GM20431 (cell line): Measurements from ENCODE around the gene RSF1.
"Not testable (repeated sequence)": the region's sequence is repeated elsewhere in the genome, so short reads cannot be mapped to it uniquely, and the experiment has no call there.

ENCODE experiments used
- in situ Hi-C: fragments of 300-500 bp; cut with MseI, MboI; formaldehyde crosslinking; loops from one replicate; pipeline ENCODE4 v1.15.0; 2020; ENCODE audit warnings: low sequenced_read_pairs; ENCODE audit not compliant: unreplicated experiment

Gene RSF1

DNA sequence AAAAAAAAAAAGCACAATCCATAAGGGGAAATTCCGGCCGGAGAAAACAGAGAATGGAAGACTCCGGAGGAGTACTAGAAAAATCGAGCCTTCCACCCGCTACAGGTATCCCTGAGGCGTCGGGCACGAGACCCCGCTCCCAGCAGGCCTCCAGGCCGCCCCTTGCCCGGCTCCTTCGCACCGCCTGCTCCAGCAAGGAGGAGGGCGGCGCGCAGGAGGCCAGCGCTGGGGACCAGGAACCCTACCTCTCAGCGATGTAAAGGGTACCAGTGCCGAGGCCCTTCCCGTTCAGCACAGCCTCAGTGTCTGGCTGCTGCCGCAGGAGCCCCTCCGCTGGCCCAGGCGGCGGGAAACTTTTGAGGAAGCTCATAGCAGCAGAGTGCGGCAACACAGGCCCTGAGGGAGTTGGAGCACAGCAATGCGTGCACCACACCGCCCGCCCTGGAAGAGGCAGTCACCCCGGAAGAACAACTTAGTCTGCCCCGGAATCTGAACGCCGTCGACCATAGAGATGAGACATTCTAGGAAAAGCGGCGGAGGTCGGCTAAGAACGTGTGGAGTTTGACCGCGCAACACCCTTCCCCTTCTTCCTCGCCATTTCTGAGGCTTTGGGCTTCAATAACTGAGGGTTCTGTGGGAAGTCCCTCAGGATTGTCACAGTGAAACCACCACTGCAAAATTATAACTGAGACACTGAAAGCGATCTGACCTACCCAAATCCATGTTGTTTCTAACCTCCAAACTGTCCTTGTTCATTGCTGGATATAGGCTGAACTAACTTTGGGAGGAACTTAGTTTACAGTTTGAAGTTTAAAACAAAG is 183.0 kb downstream of the RSF1 start, which contains the start of gene CLNS1A:
Gene CLNS1A (minus strand): TSS at position 450 of the 821 bp plus-strand sequence. CDS start 80 bp downstream, at position 370.
- in situ Hi-C loops, result no loop called here

DNA sequence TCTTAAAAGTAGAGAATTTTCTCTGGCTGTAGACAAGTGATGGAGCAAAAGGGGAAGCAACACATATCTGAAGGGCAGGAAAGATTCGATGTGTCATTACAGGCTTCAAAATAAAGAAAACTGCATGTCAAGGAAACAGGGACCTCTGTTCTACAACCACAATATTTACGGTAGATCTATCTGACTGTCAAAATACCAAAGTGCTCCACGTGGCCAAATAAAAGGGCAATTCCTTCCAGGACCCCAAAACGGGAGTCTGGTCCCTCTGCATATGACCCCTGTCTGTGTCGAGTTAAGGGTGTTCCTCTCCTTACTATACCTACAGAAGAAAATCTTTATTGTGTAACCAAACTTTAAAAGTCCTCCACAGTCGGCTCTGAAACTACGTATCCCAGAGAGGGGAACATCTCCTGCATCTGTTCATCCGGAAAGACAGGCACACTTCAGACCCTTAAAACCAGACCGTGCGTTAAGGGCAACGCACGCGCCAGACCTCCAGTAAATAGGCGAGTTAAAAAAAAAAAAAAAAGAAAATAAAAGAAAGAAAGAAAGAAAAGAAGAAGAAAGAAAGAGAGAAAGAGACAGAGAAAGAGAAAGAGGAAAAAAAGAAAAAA is 183.7 kb downstream of the RSF1 start:
- in situ Hi-C loops, result no loop called here

- in situ Hi-C loops, result not testable (repeated sequence)
These were observed 186.6 kb downstream of the RSF1 start for GRCh38 chr11:77633926-77634325.

GRCh38 chr11:77630157-77630710 is 190.3 kb downstream of the RSF1 start:
- in situ Hi-C loops, result no loop called here

DNA sequence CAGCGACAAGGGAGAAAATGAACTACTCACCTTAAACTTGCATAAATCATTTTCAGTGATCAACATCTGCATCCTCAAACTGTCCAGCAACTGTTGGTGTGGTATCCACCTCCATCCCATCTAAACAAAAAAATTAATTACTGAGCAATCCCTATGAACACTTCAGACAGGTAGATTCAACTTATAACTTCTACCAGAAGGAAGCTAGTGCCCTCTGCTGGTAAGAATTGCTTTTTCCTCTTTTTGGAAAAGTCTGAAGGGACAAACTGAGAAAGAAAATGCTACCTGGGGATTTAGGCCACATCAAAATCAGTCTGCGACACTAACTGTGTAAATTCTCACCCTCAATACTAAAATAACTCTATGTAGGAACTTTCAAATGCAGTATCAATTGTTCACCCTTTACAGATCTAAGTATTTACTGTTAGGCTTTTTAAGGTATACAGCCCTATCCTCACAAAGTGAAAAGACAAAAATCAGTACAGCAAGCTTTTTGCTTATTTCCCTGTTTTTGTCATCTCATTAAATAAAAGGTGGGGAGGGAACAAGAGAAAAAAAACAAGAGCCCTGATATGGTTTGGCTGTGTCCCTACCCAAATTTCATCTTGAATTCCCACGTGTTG is 200.8 kb downstream of the RSF1 start:
- in situ Hi-C loops, result no loop called here

GRCh38 chr11:77617892-77618291 is 202.6 kb downstream of the RSF1 start:
- in situ Hi-C loops, result no loop called here

GRCh38 chr11:77611921-77612320 is 208.6 kb downstream of the RSF1 start:
- in situ Hi-C loops, result no loop called here
